Loucy (cell line): Measurements from ENCODE around the gene CDC42EP3.

Source experiments
- H2AFZ ChIP-seq: fragments of 200-600 bp; sonication (generic); 2 replicates; pipeline ENCODE4 v1.6.0; 2016; ENCODE audit warnings: antibody characterized with exemption, mild to moderate bottlenecking, low read length, moderate library complexity
- H3F3A ChIP-seq: fragments of 200-600 bp; 2 replicates; pipeline ENCODE4 v1.6.0; 2016; ENCODE audit warnings: antibody characterized with exemption, low read depth, mild to moderate bottlenecking
- H3K27me3 ChIP-seq: fragments of 200-600 bp; sonication (generic); 2 replicates; pipeline ENCODE4 v1.6.1; 2014; ENCODE audit warnings: low read length, mild to moderate bottlenecking; ENCODE audit not compliant: insufficient read depth, poor library complexity, severe bottlenecking
- H3K36me3 ChIP-seq: fragments of 200-600 bp; sonication (generic); 2 replicates; pipeline ENCODE4 v1.6.1; 2016; ENCODE audit warnings: low read length; ENCODE audit not compliant: insufficient read depth
- H3K4me1 ChIP-seq: fragments of 200-600 bp; sonication (generic); 2 replicates; pipeline ENCODE4 v1.5.1; 2014; ENCODE audit warnings: low read length, mild to moderate bottlenecking; ENCODE audit not compliant: insufficient read depth, poor library complexity, severe bottlenecking
- H3K4me2 ChIP-seq: fragments of 200-600 bp; sonication (generic); 2 replicates; pipeline ENCODE4 v1.6.0; 2014; ENCODE audit warnings: antibody characterized with exemption, low read length, low read depth, mild to moderate bottlenecking; ENCODE audit not compliant: poor library complexity, severe bottlenecking
- H3K4me3 ChIP-seq: fragments of 200-600 bp; sonication (generic); 2 replicates; pipeline ENCODE4 v1.5.1; 2014; ENCODE audit warnings: low read length, mild to moderate bottlenecking, mixed read lengths; ENCODE audit not compliant: poor library complexity, severe bottlenecking
- H3K79me2 ChIP-seq: fragments of 200-600 bp; sonication (generic); 2 replicates; pipeline ENCODE4 v1.6.1; 2014; ENCODE audit warnings: low read length; ENCODE audit not compliant: insufficient read depth
- H3K9ac ChIP-seq: fragments of 200-600 bp; sonication (generic); 2 replicates; pipeline ENCODE4 v1.6.0; 2014; ENCODE audit warnings: mild to moderate bottlenecking, low read depth, low read length, moderate library complexity; ENCODE audit not compliant: poor library complexity, severe bottlenecking
- H3K9me2 ChIP-seq: fragments of 200-600 bp; sonication (generic); replicated peaks from 2 replicates; pipeline ENCODE4 v1.6.1; 2016; ENCODE audit warnings: low read depth, low read length, mixed read lengths
- H3K9me3 ChIP-seq: fragments of 200-600 bp; sonication (generic); 2 replicates; pipeline ENCODE4 v1.6.1; 2014; ENCODE audit warnings: mild to moderate bottlenecking, antibody characterized with exemption, low read length, low read depth; ENCODE audit not compliant: insufficient read depth
- H4K20me1 ChIP-seq: fragments of 200-600 bp; sonication (generic); 2 replicates; pipeline ENCODE4 v1.6.0; 2014; ENCODE audit warnings: antibody characterized with exemption, low read length, mild to moderate bottlenecking; ENCODE audit not compliant: insufficient read depth, poor library complexity, severe bottlenecking
- CTCF ChIP-seq: fragments of 200-600 bp; sonication (generic); conservative IDR thresholded peaks from 2 replicates; pipeline ENCODE4 v1.5.1; 2014; ENCODE audit warnings: mild to moderate bottlenecking, antibody characterized with exemption, low read length
- EZH2phosphoT487 ChIP-seq: fragments of 200-600 bp; IDR thresholded peaks from 2 replicates; pipeline ENCODE4 v1.6.1; 2018; ENCODE audit warnings: antibody characterized with exemption, mild to moderate bottlenecking, moderate library complexity, borderline replicate concordance

The CDC42EP3 gene

GRCh38 chr2:37650548-37651093 lies 20.8 kb downstream of the CDC42EP3 start:
- Histone ChIP-seq H3K4me2 (no peak overlapping the region), H3K79me2 (peaks cover 86% of the 10 kb centered on the region)

GRCh38 chr2:37649518-37649917 lies 21.9 kb downstream of the CDC42EP3 start:
- Histone ChIP-seq H3K79me2 (peaks cover 77% of the 10 kb centered on the region), H3K4me2 (no peak overlapping the region), H3F3A (no peaks in the 10 kb centered on the region), H3K9me3 (no peaks in the 10 kb centered on the region), H3K4me3 (no peak overlapping the region), H3K36me3 (peaks cover 36% of the 10 kb centered on the region), H3K4me1 (peaks cover 42% of the 10 kb centered on the region), H3K27me3 (no peaks in the 10 kb centered on the region), H2AFZ (no peak overlapping the region), H3K9ac (no peak overlapping the region), H4K20me1 (peaks cover 5% of the 10 kb centered on the region), H3K9me2 (no peaks in the 10 kb centered on the region)
- TF ChIP-seq EZH2phosphoT487 (no peak), CTCF (no peak)

More at GRCh38 chr2:37650548-37651093, 20.8 kb downstream of the CDC42EP3 start:
- no peaks in the 10 kb centered on the region for H3K9me2 ChIP-seq
- no peaks in the 10 kb centered on the region for H4K20me1 ChIP-seq
- no peaks in the 10 kb centered on the region for H3F3A ChIP-seq
- no peak overlapping the region for H3K4me3 ChIP-seq
- no peak overlapping the region for H2AFZ ChIP-seq
- no peaks in the 10 kb centered on the region for H3K9me3 ChIP-seq
- peaks cover 27% of the 10 kb centered on the region; the same call in 1 of the 2 replicates for H3K36me3 ChIP-seq
- peaks cover 51% of the 10 kb centered on the region for H3K4me1 ChIP-seq
- no peak overlapping the region for H3K9ac ChIP-seq
- TF ChIP-seq EZH2phosphoT487: no peak
- TF ChIP-seq CTCF: no peak
- no peaks in the 10 kb centered on the region for H3K27me3 ChIP-seq

GRCh38 chr2:37648331-37649011 lies 23.0 kb downstream of the CDC42EP3 start:
- H2AFZ ChIP-seq: no peak overlapping the region
- H3K9me3 ChIP-seq: no peaks in the 10 kb centered on the region
- H3K9me2 ChIP-seq: no peaks in the 10 kb centered on the region
- peak overlapping the region; percentile 43 for H3K4me3 ChIP-seq
- peak overlapping the region; percentile 11 for H3K9ac ChIP-seq
- H4K20me1 ChIP-seq: peaks cover 5% of the 10 kb centered on the region
- peaks cover 46% of the 10 kb centered on the region for H3K36me3 ChIP-seq
- TF ChIP-seq EZH2phosphoT487 (no peak), CTCF (peak; percentile 67)
- H3K79me2 ChIP-seq: peaks cover 73% of the 10 kb centered on the region
- H3K4me2 ChIP-seq: peak overlapping the region; percentile 57
- no peaks in the 10 kb centered on the region for H3K27me3 ChIP-seq
- H3K4me1 ChIP-seq: peaks cover 35% of the 10 kb centered on the region
- H3F3A ChIP-seq: no peaks in the 10 kb centered on the region
